Measurements from ENCODE around the gene ATF7. TPM values are rescaled to one million over a fixed set of nuclear protein-coding genes. Genes with fewer than 3 reads are reported as not detected.

The ATF7 gene
- total and polyA plus RNA-seq, 2 of the 13 experiments (the other 11 are each of a cell fraction or from before 2014, with no cell fraction given): 9.6 to 16.2 TPM

- peaks cover 10 to 34% of the 10 kb centered on the region in 2 experiments; a peak in 4 of 5 replicates for H3K36me3 ChIP-seq (replicated peaks in 1 of 2; ENCODE audit: control insufficient read depth in 1 of 2, insufficient read depth in 2 of 2, low read length in 2 of 2)
- CTCF ChIA-PET (ENCODE audit: low intra/inter-chr PET ratio, low total read pairs): interaction anchor here (1.0 to 1.8 kb wide), 2 partner anchors 154 to 183 kb away, joined by 3 to 4 read pairs; no protein-coding TSS in a partner anchor
- no peaks in the 10 kb centered on the region for H3K27me3 ChIP-seq (ENCODE audit: control insufficient read depth in 1 of 2, insufficient read depth in 2 of 2, low read length in 2 of 2)
- ATAC-seq (no peak), DNase-seq (ENCODE audit: low spot score) (no peak), FAIRE-seq (no peak)
- no peak overlapping the region for H3K9ac ChIP-seq (ENCODE audit: insufficient read depth, low read depth, low read length)
- no peaks in the 10 kb centered on the region for H4K20me1 ChIP-seq (ENCODE audit: insufficient read depth, low read length)
- H3K4me2 ChIP-seq (ENCODE audit: low read depth, low read length): no peak overlapping the region
- in situ Hi-C loops (cut with HindIII; ENCODE audit: extremely low pct_ligation_motif_present, low pct_unique_long_range_greater_than_20kb): no loop called here
- no peak for TF ChIP-seq MATR3 (CRISPR knock-in tag; IDR thresholded peaks at IDR 0.05)
- TF ChIP-seq ZNF512 (CRISPR knock-in tag; IDR thresholded peaks at IDR 0.05): no peak
- TF ChIP-seq RBM22 (optimal IDR thresholded peaks at IDR 0.05; ENCODE audit: low read length): peak; percentile 41
- TF ChIP-seq ZNF776 (CRISPR knock-in tag; IDR thresholded peaks at IDR 0.05): no peak
- no peak for TF ChIP-seq ZNF614 (CRISPR knock-in tag; IDR thresholded peaks at IDR 0.05; ENCODE audit: borderline replicate concordance)
- no peak for TF ChIP-seq FOXJ3 (CRISPR knock-in tag; IDR thresholded peaks at IDR 0.05; ENCODE audit: borderline replicate concordance)
- no TSS peak for BruUV-seq (replicated peaks)
- POLR2A ChIA-PET: interaction anchor here (1.5 kb wide), 1 partner anchor 168 kb away, joined by 4 read pairs; the partner anchor contains the start of gene ATP5MC2
- WGBS (ENCODE audit: low lambda C conversion rate): 90% methylated on average over 4 of the region's 4 CpGs
- intact Hi-C loops (cut with micrococcal nuclease; ENCODE audit: unreplicated experiment): loop anchor here (5.0 kb wide), 1 partner anchor 35 kb away; no protein-coding TSS in a partner anchor
- H3K27ac ChIP-seq (ENCODE audit: extremely low read length, insufficient read depth, low read length): no peak overlapping the region
- H3K79me2 ChIP-seq (ENCODE audit: insufficient read depth, low read length): peaks cover 5% of the 10 kb centered on the region
- no peak overlapping the region for H3K4me3 ChIP-seq (replicated peaks in 1 of 3; ENCODE audit: insufficient read depth in 1 of 3, low read depth in 2 of 3, low read length in 3 of 3)
- no peak overlapping the region for H2AFZ ChIP-seq (ENCODE audit: low read length)
- peaks cover 6% of the 10 kb centered on the region; the same call in 1 of the 2 replicates for H3K4me1 ChIP-seq (ENCODE audit: insufficient read depth, low read length)
- H3K9me3 ChIP-seq (ENCODE audit: low read length): no peaks in the 10 kb centered on the region
These were observed 118.6 kb downstream of the ATF7 start for GRCh38 chr12:53507603-53507885.

Measured in HepG2 (cell line).